GM12875 (cell line): ENCODE measurements around the gene ANKRD13C.

Experiments used
- H3K4me3 ChIP-seq: one replicate; pipeline ENCODE4 v1.5.1; 2011; ENCODE audit warnings: low read depth, low read length, control low read depth
- TF ChIP-seq, protein P1 (sequence below): IDR thresholded peaks from 2 replicates; pipeline ENCODE4 v1.5.1; 2011; ENCODE audit warnings: low read depth, mild to moderate bottlenecking, control low read depth, inconsistent platforms, low read length, moderate library complexity, borderline replicate concordance; ENCODE audit not compliant: insufficient read depth

The ANKRD13C gene

GRCh38 chr1:70336050-70336449 is 18.5 kb downstream of the ANKRD13C start:
- TF ChIP-seq, protein P1, sequence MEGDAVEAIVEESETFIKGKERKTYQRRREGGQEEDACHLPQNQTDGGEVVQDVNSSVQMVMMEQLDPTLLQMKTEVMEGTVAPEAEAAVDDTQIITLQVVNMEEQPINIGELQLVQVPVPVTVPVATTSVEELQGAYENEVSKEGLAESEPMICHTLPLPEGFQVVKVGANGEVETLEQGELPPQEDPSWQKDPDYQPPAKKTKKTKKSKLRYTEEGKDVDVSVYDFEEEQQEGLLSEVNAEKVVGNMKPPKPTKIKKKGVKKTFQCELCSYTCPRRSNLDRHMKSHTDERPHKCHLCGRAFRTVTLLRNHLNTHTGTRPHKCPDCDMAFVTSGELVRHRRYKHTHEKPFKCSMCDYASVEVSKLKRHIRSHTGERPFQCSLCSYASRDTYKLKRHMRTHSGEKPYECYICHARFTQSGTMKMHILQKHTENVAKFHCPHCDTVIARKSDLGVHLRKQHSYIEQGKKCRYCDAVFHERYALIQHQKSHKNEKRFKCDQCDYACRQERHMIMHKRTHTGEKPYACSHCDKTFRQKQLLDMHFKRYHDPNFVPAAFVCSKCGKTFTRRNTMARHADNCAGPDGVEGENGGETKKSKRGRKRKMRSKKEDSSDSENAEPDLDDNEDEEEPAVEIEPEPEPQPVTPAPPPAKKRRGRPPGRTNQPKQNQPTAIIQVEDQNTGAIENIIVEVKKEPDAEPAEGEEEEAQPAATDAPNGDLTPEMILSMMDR = no peak
- no peak overlapping the region for H3K4me3 ChIP-seq

DNA sequence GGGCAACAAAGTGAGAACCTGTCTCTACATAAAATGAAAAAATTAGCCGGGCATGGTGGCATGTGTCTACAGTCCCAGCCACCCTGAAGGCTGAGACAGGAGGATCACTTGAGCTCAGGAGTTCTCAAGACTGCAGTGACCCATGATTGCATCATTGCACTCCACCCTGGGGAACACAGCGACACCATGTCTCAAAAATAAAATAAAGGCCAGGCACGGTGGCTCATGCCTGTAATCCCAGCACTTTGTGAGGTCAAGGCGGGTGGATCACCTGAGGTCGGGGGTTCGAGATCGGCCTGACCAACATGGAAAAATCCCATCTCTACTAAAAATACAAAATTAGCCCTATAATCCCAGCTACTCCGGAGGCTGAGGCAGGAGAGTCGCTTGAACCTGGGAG is 20.1 kb downstream of the ANKRD13C start:
- TF ChIP-seq, protein P1 = no peak
- H3K4me3 ChIP-seq = no peak overlapping the region

DNA sequence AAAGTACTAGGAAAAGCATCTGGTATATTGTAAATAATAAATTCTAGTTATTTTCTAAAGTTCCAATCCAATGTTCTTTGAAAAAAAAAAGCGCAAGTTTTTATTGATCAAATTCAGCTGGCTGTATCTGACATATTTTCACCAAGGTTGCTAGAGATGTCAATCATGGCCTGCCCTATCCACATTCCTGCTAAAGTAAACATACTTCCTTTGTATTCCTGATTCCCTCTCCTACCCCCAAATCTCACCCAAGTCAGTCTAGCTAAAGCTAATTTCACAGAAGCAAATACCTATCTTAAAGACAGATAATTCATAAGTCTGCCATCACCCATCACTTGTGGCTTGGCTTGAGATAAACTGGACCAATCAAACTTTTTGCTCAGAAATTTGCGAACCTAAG is 21.3 kb downstream of the ANKRD13C start:
- TF ChIP-seq, protein P1 = no peak
- H3K4me3 ChIP-seq = no peak overlapping the region

DNA sequence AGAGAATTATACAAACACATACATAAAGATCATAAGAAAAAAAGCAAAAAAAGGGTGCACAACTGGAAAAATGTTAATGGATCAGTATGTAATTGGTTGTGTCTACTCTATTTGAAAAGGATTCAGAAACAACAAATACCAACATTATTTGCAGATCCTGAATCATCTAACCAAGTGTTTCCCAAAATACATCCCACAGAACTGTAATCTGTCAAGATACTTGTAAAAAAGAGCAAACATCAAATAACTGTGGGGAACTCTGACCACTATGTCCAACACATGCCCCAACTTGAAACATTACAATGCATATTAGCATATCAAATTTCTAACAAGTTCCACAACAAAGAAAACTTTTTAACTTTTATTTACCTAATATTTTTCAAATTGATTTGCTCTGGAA is 22.6 kb downstream of the ANKRD13C start:
- TF ChIP-seq, protein P1 = no peak
- no peak overlapping the region for H3K4me3 ChIP-seq

DNA sequence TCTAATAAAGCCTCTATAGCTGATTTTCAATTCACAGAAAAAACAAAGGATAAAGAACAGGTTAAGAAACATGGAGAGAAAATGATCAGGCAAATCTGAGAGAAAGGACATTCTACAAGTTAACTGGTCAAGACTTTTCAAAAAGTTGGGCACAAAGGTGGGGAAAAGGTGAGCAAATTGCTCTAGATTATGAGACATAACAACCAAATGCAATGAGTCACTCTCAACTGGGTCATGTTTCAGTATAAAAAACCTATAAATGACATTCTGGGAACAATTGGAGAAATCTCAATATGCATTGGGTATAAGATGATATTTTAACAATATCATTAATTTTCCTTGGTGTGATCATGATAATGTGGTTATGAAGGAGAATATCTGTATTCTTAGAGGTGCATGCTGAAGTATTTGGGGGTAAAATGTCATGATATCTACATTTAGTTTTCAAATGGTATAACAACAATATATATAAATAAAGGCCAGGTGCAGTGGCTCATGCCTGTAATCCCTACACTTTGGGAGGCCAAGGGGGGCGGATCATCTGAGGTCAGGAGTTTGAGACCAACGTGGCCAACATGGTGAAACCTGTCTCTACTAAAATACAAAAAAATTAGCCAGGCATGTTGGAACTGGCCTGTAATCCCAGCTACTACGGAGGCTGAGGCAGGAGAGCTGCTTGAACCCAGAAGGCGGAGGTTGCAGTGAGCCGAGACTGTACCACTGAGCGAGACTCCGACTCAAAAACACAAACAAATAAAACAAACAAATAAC is 27.0 kb downstream of the ANKRD13C start:
- no peak overlapping the region for H3K4me3 ChIP-seq
- TF ChIP-seq, protein P1 = no peak

- no peak overlapping the region for H3K4me3 ChIP-seq
- TF ChIP-seq, protein P1 = no peak
Measured at GRCh38 chr1:70324683-70325082, 29.8 kb downstream of the ANKRD13C start.

GRCh38 chr1:70319750-70320149 is 34.8 kb downstream of the ANKRD13C start:
- TF ChIP-seq, protein P1 = no peak
- no peak overlapping the region for H3K4me3 ChIP-seq
